HTERT RPE-1 (cell line): Measurements from ENCODE around the gene GPR108.
"Not testable (repeated sequence)": the region's sequence is repeated elsewhere in the genome, so short reads cannot be mapped to it uniquely, and the experiment has no call there.

Experiments used
- in situ Hi-C: fragments of 300-500 bp; cut with MboI; formaldehyde crosslinking; loops from 4 replicates; pipeline ENCODE4 v1.14.3; 2020; ENCODE audit warnings: low sequenced_read_pairs

GPR108 gene

DNA sequence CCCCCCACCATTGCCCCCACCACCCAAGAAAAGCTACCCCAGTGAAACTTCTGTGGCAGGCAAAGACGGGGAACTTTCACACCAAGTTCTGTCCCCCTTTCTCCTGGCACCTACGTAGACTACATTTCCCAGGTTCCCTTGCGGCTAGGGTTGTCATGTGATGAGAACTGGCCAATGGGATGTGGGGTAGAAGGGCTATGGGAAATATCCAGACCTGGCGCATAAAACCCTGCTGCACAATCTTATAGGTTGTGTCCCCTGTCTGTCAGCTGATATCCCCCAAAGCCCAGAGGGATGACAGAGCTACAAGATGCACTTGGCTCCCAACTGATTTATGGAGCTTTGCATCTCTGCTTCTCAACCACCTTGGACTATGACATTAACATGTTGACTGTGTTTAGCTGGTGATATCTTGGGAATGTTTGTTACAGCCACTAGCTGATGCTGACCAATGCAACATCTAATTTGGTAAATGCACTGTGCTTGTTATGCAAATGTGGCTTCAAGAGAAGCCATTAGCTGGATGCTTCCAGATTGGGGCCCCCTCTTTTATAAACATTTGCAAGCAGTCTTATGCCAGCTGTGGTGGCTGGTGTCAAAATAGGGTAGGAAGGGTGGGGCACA lies 23.8 kb upstream of the GPR108 start:
- in situ Hi-C loops, result no loop called here

DNA sequence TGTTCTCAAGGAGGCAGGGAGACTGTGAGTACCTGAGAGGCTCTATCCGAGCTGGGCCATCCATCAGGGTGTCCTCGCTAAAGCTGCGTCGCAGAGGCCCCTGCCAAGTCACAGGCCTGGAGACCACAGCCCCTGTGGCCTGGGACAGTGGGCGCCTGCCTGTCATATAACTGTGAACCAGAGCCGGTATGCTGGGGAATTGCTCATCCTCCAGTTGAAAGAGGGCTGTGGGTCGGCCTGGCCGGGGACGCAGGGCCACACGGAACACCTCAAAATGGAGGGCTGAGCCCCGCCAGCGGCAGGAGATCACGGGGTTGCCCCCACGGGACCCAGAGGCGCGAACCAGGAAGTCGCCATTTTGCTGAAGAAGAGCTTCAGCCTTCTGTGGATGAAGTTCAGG lies 23.2 kb upstream of the GPR108 start:
- in situ Hi-C loops, result no loop called here

DNA sequence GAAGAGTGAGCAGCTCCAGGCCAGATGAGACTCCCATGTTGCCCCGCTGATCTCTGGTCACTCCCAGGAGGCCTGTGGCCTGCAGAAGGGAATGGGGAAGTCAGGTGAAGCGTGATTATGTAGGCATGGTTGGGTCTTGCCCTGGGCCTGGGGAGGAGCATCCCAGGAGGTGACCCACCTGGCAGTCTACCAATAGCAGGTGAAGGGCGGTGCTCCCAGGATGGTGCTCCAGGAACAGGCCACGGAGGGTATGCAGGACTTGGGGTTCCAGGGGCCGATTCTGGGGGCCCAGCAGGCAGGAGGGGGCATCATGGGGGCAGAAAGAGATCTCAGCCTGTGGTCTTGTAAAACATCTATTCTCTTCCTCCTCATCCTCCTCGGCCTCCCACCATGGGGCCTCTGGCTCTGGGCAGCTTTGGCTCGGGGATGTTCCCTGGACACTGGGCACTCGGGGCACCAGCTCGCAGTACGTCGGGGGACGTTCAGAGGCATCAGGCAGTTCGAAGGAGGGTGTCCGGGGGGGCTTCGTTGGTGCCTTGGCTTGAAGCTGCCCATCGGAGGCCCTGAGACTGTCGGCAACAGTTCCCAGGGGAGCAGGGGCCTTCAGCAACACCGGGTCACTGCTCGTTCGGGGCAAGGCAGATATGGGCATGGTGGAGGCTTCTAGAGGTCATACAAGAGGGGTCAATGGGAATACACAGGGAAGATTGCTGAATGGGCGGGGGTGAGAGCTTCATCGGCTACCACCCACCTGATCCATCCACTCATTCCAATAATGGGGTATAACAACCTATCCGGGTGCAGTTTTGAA lies 17.5 kb upstream of the GPR108 start:
- in situ Hi-C loops, result no loop called here

DNA sequence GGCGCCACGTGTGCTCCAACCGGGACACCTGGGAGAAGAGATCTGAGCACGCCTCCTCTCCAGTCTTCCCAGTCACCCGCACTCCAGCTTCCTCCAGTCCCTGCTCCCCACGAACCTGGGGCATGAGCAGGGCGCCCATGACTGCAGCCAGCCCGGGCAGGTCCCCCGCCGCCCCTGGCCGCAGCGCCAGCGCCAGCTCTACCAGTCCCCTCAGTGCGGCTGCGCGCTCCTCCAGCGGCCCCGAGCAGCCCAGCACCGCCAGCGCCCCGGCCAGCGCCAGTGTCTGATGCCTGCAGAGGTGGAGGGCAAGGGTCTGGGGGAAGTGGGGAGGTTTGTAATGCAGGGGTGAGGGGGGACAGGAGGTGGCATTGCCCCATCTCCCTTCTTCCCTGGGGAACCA lies 16.8 kb upstream of the GPR108 start:
- in situ Hi-C loops, result no loop called here

DNA sequence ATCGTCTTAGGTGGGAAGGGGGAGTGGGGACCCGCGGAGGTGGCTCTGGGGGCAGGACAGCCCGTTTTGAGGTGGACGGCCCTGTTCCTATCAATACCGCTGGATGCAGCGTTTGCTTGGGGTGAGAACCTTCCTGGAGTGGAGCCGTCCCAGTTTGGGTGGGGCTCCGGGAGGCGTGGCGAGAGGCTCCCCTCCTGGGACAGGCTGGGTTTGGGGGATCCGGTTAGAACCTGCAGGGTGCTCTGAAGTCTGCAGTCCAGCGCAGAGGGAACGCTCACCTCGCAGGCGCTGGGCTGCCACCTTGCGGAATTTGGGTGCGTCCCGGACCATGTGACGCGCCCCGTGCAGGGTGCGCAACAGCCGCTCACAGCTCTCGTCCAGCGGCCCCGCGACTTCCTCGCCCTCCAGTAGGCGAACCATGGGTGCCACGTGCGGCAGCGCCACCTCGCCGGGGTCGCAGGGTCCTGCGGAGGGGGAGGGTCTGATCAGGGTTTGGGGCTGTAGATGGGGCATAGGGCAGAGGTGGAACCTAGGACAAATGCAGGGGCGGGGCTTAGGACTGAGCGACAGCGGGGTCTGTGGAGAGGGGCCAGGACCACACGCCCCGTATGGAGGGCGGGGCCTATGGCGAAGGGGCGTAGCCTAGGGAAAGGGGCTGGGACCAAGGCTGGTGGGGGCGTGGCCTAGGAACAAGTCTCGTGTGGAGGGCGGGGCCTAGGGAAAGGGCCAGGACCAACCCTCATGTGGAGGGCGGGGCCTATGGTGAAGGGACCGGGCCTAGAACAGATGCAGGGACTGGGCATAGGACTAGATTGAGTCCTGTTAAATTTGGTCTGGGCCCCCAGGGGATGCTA lies 16.0 kb upstream of the GPR108 start:
- in situ Hi-C loops, result no loop called here

DNA sequence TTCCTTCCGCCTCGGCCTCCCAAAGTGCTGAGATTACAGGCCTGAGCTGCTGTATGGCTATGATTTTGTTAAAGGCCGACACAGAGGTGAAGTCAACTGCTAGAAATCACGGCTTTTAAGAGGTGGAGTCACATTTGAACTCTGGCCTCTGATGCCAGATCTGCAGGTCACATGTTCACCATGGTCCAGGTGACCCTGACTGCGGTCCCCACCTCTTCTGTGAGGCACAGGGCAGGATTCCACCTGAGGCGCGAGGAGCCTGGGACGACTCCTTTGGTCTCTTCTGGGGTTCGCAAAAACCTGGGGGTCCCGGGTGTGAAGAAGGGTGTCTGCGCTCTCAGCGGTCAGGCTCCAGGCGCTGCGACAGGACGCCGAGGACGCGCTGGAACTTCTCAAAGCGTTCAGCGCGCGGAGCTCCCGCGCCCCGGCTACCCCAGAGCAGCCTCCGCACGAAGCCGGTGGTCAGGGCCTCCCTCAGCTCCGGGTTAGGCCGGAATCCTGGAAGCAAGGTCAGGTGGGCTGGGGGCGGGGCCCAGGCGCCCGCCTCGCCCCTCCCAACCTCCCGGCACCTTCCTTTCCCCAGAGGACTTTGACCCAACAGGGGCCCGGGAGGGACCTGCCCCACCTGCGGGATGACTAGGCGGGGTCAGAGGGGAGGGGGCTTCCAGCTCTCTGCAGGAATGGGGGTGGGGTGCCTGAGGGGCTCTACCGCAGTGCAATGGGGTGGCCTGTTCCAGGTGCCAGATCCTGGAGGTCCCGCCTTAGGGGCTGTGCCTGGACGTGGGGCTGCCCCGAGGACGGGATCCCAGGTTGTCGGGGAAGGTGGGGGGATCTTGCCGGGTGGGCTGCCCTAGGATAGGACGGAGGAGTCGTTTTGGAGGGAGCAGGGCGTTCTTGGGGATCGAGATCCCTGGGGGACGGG lies 15.1 kb upstream of the GPR108 start:
- in situ Hi-C loops, result no loop called here

DNA sequence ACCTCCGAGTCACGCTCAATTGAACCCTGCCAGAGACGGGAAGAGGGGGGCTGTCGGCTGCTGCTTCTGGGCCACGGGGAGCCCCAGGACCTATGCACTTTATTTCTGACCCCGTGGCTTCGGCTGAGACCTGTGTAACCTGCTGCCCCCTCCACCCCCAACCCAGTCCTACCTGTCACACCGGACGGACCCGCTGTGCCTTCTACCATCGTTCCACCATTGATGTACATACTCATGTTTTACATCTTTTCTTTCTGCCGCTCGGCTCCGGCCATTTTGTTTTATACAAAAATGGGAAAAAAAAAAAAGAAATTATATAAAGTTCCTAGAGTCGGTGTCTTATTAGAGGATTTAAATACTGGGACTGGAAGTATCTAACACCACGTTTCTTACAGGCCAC lies 13.8 kb upstream of the GPR108 start:
- in situ Hi-C loops, result no loop called here

DNA sequence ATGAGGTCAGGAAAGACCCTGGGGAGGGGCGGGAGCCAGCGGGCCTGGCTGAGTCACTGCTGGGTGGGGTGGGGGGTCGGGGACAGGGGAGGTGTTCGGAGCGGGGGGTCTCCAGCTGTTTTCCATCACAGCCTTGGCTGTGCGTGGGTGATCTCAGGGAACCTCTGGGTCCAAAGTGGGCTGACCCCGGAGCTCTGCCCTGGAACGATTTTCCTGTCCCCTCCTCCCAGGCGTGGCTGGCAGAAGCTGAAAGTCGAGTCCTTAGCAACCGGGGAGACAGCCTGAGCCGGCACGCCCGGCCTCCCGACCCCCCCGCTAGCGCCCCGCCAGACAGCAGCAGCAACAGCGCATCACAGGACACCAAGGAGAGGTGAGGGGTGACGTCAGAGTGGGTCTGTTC lies 12.7 kb upstream of the GPR108 start:
- in situ Hi-C loops, result no loop called here

DNA sequence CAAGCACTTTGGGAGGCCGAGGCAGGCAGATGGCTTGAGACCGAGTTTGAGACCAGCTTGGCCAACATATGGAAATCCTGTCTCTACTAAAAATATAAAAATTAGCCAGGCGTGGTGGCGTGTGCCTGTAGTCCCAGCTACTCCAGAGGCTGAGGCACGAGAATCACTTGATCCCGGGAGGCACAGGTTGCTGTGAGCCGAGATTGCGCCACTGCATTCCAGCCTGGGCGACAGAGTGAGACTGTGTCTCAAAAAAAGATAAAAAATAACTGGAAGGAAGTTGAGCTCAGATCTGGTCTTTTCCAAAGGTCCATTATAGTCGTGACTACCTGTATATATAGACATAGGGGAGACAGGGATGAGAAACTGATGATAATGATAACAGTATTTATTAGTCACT lies 11.2 kb upstream of the GPR108 start:
- in situ Hi-C loops, result not testable (repeated sequence)

DNA sequence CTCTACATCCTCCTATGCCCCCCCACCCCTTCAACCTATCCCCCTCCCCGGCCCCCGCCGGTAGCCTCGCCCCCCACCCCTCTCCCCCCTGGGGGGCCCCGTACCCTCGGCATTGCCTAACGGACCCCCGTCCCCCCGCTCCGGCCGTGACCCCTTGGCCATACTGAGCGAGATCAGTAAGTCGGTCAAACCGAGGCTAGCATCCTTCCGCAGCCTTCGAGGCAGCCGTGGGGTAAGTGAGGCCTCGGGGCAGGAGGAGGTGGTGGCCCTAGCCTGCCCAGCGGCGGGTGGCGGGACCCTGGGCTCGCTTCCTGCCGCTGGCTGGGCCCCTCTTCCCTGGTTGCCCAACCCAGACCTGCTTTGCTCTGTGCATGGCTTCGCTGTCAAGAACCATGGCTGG lies 8.6 kb upstream of the GPR108 start:
- in situ Hi-C loops, result no loop called here

DNA sequence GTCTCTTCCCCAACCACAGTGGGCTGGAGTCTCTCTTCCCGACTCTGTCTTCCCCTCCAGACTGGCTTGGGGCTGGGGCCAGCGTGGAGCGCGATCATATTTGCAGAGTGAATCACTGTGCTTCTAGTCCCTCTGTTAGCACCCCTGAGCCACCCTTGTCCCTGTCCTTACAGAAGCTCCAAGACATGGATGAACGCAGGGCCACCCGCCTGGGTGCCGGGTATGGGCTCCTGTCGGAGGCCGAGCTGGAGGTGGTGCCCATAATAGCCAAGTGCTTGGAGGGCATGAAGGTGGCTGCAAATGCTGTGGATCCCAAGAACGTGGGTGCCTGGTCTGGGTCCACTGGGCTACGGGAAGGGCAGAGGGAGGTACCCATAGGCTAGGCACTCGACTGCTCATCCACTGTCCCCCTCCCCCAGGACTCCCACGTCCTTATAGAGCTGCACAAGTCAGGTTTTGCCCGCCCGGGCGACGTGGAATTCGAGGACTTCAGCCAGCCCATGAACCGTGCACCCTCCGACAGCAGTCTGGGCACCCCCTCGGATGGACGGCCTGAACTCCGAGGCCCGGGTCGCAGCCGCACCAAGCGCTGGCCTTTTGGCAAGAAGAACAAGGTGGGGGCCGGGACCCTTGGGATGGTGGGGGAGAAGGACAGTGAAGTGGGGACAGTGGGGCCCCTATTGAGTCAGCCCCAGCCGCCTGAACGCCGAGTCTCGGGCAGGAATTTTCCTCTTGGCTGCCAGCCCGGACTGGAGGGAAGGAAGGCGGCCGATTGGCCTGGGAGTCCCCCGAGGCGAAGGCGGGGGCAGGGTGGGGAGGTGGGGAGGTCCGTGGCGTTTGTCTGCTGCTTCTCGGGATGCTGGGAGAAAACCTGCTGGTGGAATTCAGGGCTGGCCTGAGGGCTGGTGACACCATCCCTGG lies 7.3 kb upstream of the GPR108 start:
- in situ Hi-C loops, result no loop called here

DNA sequence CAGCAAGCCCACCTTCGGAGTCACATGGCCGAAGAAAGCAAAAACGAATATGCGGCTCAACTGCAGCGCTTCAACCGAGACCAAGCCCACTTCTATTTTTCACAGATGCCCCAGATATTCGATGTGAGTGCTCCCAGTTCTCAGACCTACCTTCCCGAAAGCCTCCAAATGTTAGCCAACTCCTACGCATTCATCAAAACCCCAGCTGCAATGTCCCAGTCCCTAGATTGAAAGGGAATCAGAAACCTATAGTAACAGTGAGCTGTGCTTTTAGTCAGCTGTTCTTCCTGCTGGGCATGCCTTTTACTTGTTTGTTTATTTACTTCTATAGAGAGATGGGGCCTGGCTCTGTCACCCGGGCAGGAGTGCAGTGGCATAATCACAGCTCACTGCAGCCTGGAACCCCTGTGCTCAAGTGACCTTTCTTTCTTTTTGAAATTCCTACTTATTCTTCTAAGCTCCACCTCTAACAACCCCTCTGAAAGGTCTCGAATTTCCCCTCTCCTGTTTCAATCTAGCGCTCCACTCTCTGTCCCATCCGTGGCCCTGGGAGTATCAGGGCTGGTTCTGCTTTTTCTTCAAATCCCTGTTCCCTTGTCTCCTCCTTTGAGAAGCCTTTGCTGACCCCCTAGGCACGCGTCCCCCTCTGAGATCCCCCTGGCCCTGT lies 6.5 kb upstream of the GPR108 start:
- in situ Hi-C loops, result no loop called here

DNA sequence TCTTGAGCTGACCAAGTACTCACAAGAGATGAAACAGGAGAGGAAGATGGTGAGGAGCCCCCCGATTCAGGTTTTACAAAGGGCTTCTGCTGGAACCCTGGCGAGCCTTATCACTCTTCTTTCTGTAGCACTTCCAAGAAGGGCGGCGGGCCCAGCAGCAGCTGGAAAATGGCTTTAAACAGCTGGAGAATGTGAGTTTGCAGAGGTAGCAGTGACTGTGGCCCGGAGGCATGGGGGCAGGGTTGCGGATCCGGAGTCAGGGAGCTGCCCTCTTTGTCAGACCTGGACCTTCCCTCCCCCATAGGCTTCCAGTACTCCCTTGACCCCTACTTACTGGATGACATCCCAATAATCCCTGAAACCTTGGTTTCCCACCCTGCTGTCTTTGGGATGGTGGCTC lies 5.7 kb upstream of the GPR108 start:
- in situ Hi-C loops, result no loop called here

DNA sequence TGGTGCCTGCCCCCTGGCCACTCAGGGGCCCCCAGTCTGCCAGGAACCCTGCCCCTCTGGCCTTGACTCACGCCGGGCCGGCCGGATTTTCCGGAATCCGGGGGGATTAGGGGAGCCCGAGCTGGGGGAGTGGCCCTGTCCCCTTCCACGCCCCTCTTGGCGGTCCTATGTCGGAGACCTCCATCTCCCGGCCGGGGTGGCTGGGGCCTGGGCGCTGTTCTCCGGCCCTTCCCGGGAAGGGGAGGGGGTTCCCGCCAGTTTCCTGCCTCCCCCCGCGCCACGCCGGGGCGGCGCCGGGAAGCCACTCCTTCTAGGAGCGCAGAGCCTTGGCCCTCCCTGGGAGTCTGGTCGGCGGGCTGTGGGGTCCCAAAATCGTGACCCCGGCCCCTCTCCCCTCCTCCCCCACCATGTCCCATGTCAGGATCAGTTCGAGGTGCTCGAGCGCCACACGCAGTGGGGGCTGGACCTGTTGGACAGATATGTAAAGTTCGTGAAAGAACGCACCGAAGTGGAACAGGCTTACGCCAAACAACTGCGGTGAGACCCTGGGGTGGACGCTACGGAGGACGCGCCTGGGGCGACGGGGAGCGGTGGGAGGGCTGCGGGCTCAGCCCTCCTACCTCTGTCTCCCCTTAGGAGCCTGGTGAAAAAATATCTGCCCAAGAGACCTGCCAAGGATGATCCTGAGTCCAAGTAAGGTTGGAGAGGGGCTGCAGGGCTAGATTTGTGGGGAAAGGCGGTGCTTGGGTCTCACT lies 3.4 kb upstream of the GPR108 start:
- in situ Hi-C loops, result no loop called here

DNA sequence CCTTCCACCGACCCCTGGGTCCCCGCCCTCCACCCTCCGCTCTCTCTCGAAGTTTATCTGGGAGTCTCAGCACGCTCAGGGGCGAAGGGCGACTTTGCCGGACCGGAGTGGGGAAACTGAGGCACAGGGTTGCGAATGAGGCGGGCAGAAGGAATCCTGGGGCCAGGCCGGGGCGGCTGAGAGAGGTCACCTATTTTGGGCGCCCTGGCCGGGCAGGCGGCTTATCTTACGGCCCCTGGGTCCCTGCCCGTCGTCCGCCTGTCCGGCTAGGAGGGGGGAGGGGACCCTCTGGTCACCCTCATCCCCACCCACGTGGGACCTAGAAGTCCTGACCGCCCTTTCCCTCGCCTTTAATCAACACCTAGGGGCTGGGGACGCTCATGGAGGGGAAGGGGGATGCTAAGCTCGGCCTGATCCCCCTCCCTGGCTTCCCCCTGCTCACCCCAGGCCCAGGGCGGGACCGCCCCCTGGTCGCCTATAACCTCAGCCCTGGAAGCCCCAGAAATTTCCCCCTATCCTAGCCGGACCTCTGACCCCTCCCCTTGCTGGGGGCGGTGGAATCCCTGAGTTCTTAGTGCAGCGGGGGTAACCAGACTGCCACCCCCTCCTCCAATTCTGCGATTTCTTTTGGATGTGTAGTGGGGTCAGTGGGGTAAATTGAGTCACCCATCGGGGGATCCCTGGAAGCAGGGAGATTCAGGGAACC lies 2.7 kb upstream of the GPR108 start:
- in situ Hi-C loops, result no loop called here

DNA sequence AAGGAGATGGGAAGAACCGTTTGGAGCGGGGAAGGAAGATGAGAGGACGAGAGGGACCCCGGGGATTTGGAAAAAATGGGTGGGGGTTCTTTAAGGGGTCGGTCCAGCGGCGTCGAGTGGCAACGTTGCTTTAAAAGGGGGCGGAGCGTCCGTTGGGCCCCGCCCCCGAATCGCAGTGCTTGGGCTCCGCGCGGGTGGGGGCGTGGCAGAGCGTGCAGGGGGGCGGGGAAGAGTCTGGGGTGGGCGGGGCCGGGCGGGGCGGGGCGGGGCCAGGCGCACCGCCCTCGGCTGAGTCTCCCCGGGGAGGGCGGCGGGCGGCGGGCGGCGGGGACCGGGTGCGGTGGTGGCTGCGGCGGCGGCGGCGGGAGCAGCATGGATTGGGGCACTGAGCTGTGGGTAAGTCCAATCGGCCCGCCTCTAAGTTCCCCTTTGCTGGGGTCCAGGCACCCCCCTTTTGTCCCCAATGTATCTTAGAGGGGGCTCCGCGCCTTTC lies 2.1 kb upstream of the GPR108 start, which contains the start of gene TRIP10:
TRIP10 (plus strand) TSS at position 291 of the 493 bp plus-strand sequence; CDS start at position 373, 82 bp downstream.
- in situ Hi-C loops, result no loop called here

DNA sequence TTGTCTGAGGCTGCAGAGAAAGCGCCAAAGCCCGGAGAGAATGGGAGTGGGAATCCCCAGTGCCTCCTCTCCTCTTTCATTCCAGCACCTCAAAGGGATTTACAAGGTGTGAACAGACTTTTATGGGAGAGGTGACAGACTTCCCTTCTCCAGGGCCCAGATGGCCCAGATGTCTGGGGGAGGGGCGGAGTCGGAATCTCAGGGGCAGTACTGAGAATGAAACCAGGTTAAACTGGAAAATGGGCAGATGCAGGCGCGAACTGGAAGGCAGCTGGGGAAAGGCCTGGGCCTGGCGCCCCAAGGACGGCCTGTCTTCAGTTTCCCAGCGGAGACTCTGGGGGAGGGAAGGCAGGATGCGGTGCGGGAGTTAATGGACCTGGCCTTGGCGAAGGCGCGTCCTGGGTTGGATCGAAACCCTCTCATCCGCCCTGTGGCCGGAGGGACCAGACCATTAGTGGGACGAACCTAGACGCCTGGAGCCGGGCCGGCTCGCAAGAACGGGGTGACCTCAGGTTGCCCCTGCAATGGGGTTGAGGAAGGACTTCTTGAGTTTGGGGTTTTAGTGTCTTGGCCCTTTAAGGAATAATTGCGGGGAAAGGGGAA lies 1.5 kb upstream of the GPR108 start:
- in situ Hi-C loops, result no loop called here
